ENCODE results near the gene MAGEE1.
A peak's percentile ranks its signal among the peaks of the same experiment; 100 is the strongest.

Gene MAGEE1

GRCh38 chrX:76427560-76428242, at the start of gene MAGEE1:
Gene MAGEE1 (plus strand): TSS chrX:76427710. CDS start chrX:76427931, 221 bp downstream.
- DNase-seq = peak; percentile 7 to 85 (median 59)

- DNase-seq = no peak
These were observed 28.5 kb upstream of the MAGEE1 start for GRCh38 chrX:76398970-76399369.

GRCh38 chrX:76407795-76408194, 19.7 kb upstream of the MAGEE1 start:
- DNase-seq = no peak

- DNase-seq = no peak
These were observed 7.3 kb upstream of the MAGEE1 start for GRCh38 chrX:76420237-76420636.

- DNase-seq = peak in 16 of 51 donors; percentile 0 to 22 (median 6)
These were observed 977 bp downstream of the MAGEE1 start for GRCh38 chrX:76428243-76429130.

GRCh38 chrX:76433219-76433618, 5.7 kb downstream of the MAGEE1 start:
- DNase-seq = no peak

- no peak for DNase-seq
These were observed 6.7 kb downstream of the MAGEE1 start for GRCh38 chrX:76434103-76434741.

- no peak for DNase-seq
These were observed 11.7 kb downstream of the MAGEE1 start for GRCh38 chrX:76439188-76439587.

GRCh38 chrX:76453737-76454406, 26.4 kb downstream of the MAGEE1 start:
- no peak for DNase-seq

- DNase-seq = peak in 1 of 51 donors; percentile 1
These were observed 27.0 kb downstream of the MAGEE1 start for GRCh38 chrX:76454456-76454927.

- DNase-seq = no peak
These were observed 49.8 kb downstream of the MAGEE1 start for GRCh38 chrX:76477353-76477752.
